GM18868 (cell line): Measurements from ENCODE around the gene GPR25.
A peak's percentile ranks its signal among the peaks of the same experiment; 100 is the strongest.

Source experiments
- ATAC-seq: cut with Tn5 transposase; IDR thresholded peaks from one replicate; pipeline ENCODE4 v1.9.1; 2021; ENCODE audit warnings: mild to moderate bottlenecking, moderate library complexity; ENCODE audit not compliant: unreplicated experiment

The GPR25 gene

DNA sequence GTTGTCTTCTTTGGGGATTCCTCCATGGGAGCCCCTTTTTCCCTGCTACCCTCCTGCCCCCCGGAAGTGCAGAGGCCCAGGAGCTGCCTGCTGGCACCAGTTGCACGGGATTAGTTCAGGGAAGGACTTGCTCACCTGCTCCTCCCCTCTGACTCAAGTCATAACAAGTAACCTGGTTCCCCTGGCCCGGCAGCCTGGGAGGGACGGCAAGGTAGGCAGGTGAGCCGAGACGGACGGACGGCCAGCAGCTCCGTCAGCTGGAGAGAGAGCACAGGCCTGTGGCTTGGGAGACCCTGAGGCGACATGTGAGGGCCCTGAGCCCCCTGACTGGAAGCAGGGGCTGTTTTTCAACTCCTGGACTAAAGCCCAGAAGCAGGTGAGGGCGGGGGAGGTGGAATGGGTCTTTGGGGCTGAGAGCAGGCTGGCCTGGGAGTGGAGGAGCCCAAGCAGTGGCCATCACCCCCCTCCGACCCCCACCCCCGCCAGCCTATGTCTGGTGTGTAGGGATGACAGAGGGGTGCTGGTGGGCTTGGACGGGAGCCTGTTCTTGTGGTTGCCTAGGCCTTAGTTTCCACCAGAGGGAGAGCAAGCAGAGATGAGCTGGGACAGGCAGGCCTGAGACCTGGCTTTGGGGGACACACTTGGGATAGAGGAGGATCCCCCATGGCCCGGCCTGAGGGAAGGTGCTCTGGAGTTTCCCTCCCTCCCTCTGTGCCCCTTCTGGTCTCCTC, 22.1 kb downstream of the GPR25 start, which contains the start of gene INAVA:
Gene INAVA (plus strand): TSS at position 189 of the 731 bp plus-strand sequence. CDS start 3,501 bp downstream, outside the sequence.
- ATAC-seq = no peak

DNA sequence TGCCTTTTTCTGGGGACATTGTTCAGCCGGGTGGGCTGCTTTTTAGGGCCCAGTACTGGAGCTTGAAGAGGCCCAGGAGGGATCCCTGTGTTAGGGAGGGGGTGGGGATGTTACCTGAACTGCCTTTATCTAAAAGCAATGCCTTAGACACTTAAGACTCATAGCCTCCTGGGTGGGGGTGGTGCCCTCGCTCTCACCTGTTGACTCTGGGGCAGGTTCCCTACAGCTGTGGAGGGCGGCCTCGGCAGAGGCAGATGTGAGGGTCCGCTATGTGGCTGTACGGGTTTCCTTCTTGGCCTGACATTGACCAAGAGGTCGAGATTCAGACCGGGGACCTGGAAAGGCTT, 22.6 kb downstream of the GPR25 start:
- no peak for ATAC-seq

GRCh38 chr1:200895801-200896530, 23.2 kb downstream of the GPR25 start:
- ATAC-seq = no peak

DNA sequence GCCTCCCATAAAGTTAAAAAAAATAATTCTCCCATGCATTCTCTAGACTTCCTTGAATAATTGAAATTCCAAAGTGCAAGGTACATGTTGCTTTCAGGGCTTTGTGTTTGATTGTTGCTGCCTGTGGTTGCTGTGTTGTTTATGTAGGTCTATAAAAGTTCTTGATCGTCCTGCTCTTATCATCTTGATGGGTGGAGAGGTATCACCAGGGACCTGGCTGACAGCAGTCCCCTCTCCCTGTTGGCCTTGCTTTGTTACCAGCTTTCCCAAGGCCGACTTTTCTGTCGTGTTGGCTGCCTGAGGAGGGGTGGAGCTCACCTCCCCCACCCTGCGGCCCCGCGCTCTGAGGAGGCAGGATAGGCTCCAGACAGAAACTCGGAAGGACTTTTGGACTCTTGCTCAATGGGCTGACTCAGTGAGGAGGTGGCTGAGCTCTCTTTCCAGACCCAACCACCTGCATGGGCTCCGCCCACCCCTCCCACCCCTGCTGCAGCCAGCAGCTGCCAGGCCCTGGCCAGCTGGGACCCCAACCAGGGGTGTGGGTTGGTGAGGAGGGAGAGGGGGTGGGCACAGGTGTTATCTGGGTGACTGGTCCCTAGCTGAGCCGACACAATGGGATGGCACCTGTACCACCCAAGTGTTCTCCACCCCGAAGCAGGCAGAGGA, 23.9 kb downstream of the GPR25 start:
- ATAC-seq = no peak

DNA sequence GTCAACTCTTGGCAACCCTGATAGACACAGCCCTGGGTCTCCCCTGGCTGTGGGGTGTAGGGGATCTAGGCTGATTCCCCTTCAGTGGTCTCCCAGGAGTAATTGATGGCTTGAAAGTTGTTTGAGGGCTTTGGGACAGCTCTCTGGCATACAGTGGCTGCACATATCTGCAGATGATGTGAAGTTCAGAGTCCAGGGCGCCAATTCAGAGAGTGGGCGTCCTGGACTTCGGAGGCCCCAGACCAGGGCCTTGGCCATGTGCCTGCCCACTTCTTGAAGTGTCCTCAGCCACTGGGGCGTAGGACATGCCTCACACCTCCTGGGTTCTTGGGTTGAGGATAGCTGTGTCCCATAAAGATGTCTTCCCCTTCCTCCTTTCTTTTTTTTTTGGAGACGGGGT, 24.5 kb downstream of the GPR25 start:
- no peak for ATAC-seq

- no peak for ATAC-seq
Observed at GRCh38 chr1:200899015-200899386, 26.2 kb downstream of the GPR25 start.

GRCh38 chr1:200899451-200899915, 26.7 kb downstream of the GPR25 start:
- no peak for ATAC-seq

- no peak for ATAC-seq
Observed at GRCh38 chr1:200899954-200900867, 27.4 kb downstream of the GPR25 start.

GRCh38 chr1:200900877-200901276, 28.1 kb downstream of the GPR25 start:
- ATAC-seq = no peak

DNA sequence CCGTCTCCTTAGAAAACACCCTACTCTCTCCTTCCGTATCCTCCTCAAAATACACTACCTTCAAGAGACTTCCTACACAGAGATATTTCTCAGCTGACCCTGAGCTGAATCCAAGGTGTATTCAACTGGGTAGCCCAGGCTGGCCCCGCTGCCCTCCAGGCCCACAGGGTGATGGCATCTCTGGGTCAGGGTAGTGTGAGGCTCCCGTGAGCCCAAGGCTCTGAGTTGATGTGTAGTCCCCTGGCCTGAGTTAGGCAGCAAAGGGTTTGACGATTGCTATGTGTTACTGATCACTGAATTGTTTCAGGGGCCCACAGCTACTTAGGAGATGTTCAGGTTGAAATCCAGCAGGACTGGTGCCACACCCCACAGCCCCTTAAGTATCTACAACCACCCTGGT, 28.6 kb downstream of the GPR25 start:
- no peak for ATAC-seq

- no peak for ATAC-seq
Observed at GRCh38 chr1:200901796-200902444, 29.1 kb downstream of the GPR25 start.

- ATAC-seq = no peak
Observed at GRCh38 chr1:200903793-200904192, 31.0 kb downstream of the GPR25 start.

DNA sequence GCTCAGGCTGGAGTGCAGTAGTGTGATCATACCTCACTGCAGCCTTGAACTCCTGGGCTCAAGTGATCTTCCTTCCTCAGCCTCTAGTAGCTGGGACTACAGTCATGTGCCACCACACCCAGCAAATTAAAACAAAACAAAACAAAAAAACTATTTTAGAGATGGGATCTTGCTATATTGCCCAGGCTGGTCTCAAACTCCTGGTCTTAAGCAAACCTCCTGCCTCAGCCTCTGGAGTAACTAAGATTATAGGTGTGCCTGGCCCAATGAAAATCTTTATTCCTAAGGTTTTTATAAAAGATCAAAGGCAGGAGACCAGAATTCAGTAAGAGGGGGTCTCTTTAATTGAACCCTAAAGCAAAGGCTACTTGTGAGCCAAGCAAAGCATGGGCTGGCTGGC, 32.0 kb downstream of the GPR25 start:
- no peak for ATAC-seq

- peak; percentile 54 for ATAC-seq
Observed at GRCh38 chr1:200905411-200906052, 32.8 kb downstream of the GPR25 start.

- no peak for ATAC-seq
Observed at GRCh38 chr1:200906491-200906890, 33.7 kb downstream of the GPR25 start.

GRCh38 chr1:200907611-200908097, 34.9 kb downstream of the GPR25 start:
- ATAC-seq = peak; percentile 94

- ATAC-seq = no peak
Observed at GRCh38 chr1:200908191-200908868, 35.5 kb downstream of the GPR25 start.

GRCh38 chr1:200909071-200909470, 36.3 kb downstream of the GPR25 start:
- ATAC-seq = no peak

- no peak for ATAC-seq
Observed at GRCh38 chr1:200909757-200910239, 37.0 kb downstream of the GPR25 start.
